ENCODE results near the gene SLC39A11. TPM values are rescaled to one million over a fixed set of nuclear protein-coding genes. Genes with fewer than 3 reads are reported as not detected.

Gene SLC39A11
- total and polyA plus RNA-seq, 2 of the 13 experiments (the other 11 are each of a cell fraction or from before 2014, with no cell fraction given): 17.2 to 31.5 TPM

DNA sequence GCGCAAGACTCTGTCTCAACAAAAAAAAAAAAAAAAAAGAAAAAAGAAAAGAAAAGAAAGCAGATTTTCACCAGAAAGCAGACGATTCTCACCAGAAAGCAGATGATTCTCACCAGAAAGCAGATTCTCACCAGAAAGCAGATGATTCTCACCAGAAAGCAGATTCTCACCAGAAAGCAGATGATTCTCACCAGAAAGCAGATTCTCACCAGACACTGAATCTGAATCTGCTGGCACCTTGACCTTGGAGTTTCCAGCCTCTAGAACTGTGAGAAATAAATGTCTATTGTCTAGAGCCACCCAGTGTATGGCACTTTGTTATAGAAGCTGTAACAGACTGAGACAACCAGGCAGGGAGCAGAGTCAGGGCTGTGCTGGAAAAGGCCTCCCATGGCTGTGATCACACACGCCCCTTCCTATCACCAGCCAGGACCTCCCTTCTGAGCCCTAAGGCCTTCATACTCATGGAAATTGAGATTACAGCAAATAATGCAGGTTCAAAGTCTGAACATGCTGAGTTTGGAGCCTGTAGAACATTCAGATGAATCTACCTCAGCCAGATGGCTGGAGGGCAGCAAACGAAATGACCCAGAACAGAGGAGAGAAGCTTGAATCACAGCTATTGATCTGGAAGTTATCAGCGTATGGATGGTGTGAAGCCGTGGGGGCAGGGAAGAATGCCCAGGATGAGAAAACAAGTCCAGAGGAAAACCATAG lies 309.3 kb downstream of the SLC39A11 start (continued):
- TF ChIP-seq MIXL1 (CRISPR knock-in tag; IDR thresholded peaks at IDR 0.05) (peak; percentile 84), ELF1 (CRISPR knock-in tag; IDR thresholded peaks at IDR 0.05) (0 out of 2 replicates have a peak, but pooled peaks have one; percentile 21), POLR2A (IDR thresholded peaks at IDR 0.05; ENCODE audit: insufficient read depth in 1 of 2, low read depth in 2 of 2, low read length in 2 of 2) (peak in 1 of 2 experiments; percentile 63; a peak in 2 of 4 replicates), TBX3 (IDR thresholded peaks at IDR 0.05; ENCODE audit: borderline replicate concordance) (no peak), DMAP1 (CRISPR knock-in tag; IDR thresholded peaks at IDR 0.05) (peak; percentile 50; the same call in 1 of the 2 replicates), ZNF432 (CRISPR knock-in tag; IDR thresholded peaks at IDR 0.05; ENCODE audit: borderline replicate concordance) (no peak), ASH2L (IDR thresholded peaks at IDR 0.05; ENCODE audit: insufficient read length, low read depth, low read length) (peak; percentile 74), ZNF777 (CRISPR knock-in tag; IDR thresholded peaks at IDR 0.05) (no peak), ZNF605 (CRISPR knock-in tag; IDR thresholded peaks at IDR 0.05) (0 out of 2 replicates have a peak, but pooled peaks have one; percentile 60), JARID2 (CRISPR knock-in tag; IDR thresholded peaks at IDR 0.05; ENCODE audit: insufficient replicate concordance) (no peak), SP2 (CRISPR knock-in tag; IDR thresholded peaks at IDR 0.05) (no peak), ZSCAN21 (CRISPR knock-in tag; IDR thresholded peaks at IDR 0.05; ENCODE audit: borderline replicate concordance) (no peak), ZNF547 (CRISPR knock-in tag; IDR thresholded peaks at IDR 0.05) (peak; percentile 70; the same call in 1 of the 2 replicates), FIP1L1 (IDR thresholded peaks at IDR 0.05; ENCODE audit: borderline replicate concordance, insufficient read depth, low read depth, low read length) (no peak), NKX3-1 (CRISPR knock-in tag; IDR thresholded peaks at IDR 0.05) (no peak), ZFP90 (CRISPR knock-in tag; IDR thresholded peaks at IDR 0.05; ENCODE audit: borderline replicate concordance) (no peak), SOX5 (CRISPR knock-in tag; IDR thresholded peaks at IDR 0.05; ENCODE audit: borderline replicate concordance) (peak; percentile 62; the same call in 1 of the 2 replicates), KDM6A (CRISPR knock-in tag; IDR thresholded peaks at IDR 0.05; ENCODE audit: low read depth) (0 out of 2 replicates have a peak, but pooled peaks have one; percentile 32), ZNF256 (CRISPR knock-in tag; conservative IDR thresholded peaks at IDR 0.05) (0 out of 2 replicates have a peak, but pooled peaks have one; percentile 6), ETV5 (CRISPR knock-in tag; IDR thresholded peaks at IDR 0.05; ENCODE audit: borderline replicate concordance) (no peak), NFRKB (IDR thresholded peaks at IDR 0.05) (no peak), XRCC5 (optimal IDR thresholded peaks at IDR 0.05; ENCODE audit: low read length) (peak; percentile 28), IRF2 (CRISPR knock-in tag; IDR thresholded peaks at IDR 0.05) (peak; percentile 38; the same call in 1 of the 2 replicates), MAFF (IDR thresholded peaks at IDR 0.05; ENCODE audit: low read depth, low read length) (peak; percentile 31; the same call in 1 of the 2 replicates), ZNF543 (CRISPR knock-in tag; IDR thresholded peaks at IDR 0.05) (no peak), KAT8 (CRISPR knock-in tag; IDR thresholded peaks at IDR 0.05) (peak; percentile 40; the same call in 1 of the 2 replicates), NCOR1 (IDR thresholded peaks at IDR 0.05; ENCODE audit: borderline replicate concordance, low read length) (peak; percentile 68; the same call in 1 of the 2 replicates)
- TF ChIP-seq, protein P1, sequence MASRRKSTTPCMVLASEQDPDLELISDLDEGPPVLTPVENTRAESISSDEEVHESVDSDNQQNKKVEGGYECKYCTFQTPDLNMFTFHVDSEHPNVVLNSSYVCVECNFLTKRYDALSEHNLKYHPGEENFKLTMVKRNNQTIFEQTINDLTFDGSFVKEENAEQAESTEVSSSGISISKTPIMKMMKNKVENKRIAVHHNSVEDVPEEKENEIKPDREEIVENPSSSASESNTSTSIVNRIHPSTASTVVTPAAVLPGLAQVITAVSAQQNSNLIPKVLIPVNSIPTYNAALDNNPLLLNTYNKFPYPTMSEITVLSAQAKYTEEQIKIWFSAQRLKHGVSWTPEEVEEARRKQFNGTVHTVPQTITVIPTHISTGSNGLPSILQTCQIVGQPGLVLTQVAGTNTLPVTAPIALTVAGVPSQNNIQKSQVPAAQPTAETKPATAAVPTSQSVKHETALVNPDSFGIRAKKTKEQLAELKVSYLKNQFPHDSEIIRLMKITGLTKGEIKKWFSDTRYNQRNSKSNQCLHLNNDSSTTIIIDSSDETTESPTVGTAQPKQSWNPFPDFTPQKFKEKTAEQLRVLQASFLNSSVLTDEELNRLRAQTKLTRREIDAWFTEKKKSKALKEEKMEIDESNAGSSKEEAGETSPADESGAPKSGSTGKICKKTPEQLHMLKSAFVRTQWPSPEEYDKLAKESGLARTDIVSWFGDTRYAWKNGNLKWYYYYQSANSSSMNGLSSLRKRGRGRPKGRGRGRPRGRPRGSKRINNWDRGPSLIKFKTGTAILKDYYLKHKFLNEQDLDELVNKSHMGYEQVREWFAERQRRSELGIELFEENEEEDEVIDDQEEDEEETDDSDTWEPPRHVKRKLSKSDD (CRISPR knock-in tag; IDR thresholded peaks at IDR 0.05; ENCODE audit: low read depth): no peak
- TF ChIP-seq, protein P2, sequence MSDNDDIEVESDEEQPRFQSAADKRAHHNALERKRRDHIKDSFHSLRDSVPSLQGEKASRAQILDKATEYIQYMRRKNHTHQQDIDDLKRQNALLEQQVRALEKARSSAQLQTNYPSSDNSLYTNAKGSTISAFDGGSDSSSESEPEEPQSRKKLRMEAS (IDR thresholded peaks at IDR 0.05): peak; percentile 62
- TF ChIP-seq, protein P3, sequence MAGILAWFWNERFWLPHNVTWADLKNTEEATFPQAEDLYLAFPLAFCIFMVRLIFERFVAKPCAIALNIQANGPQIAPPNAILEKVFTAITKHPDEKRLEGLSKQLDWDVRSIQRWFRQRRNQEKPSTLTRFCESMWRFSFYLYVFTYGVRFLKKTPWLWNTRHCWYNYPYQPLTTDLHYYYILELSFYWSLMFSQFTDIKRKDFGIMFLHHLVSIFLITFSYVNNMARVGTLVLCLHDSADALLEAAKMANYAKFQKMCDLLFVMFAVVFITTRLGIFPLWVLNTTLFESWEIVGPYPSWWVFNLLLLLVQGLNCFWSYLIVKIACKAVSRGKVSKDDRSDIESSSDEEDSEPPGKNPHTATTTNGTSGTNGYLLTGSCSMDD (CRISPR knock-in tag; IDR thresholded peaks at IDR 0.05): no peak

Data from HepG2 (cell line).